Activated T-cell treated with anti-CD3 and anti-CD28 coated beads for 1 hour (primary cell): ENCODE results near the gene SLC43A1.
"Not testable (repeated sequence)": the region's sequence is repeated elsewhere in the genome, so short reads cannot be mapped to it uniquely, and the experiment has no call there.

Experiments
- DNase-seq: peaks from one replicate; pipeline ENCODE4 v3.0.0-alpha.2; 2020; ENCODE audit warnings: low read depth

Gene SLC43A1

GRCh38 chr11:57460758-57461749 lies 54.4 kb downstream of the SLC43A1 start:
- no peak for DNase-seq

- no peak for DNase-seq
These were observed 55.3 kb downstream of the SLC43A1 start, which contains the start of gene RTN4RL2 for GRCh38 chr11:57460022-57460757. Gene RTN4RL2, plus strand, starts transcription at chr11:57460528. Its CDS starts 338 bp downstream, at chr11:57460866.

GRCh38 chr11:57459164-57460021 lies 56.1 kb downstream of the SLC43A1 start:
- DNase-seq: no peak

- DNase-seq: no peak
These were observed 56.9 kb downstream of the SLC43A1 start for GRCh38 chr11:57458410-57459163.

GRCh38 chr11:57458060-57458409 lies 57.5 kb downstream of the SLC43A1 start:
- DNase-seq: no peak

GRCh38 chr11:57457643-57458023 lies 57.9 kb downstream of the SLC43A1 start:
- DNase-seq: no peak

GRCh38 chr11:57456960-57457642 lies 58.4 kb downstream of the SLC43A1 start:
- DNase-seq: peak; percentile 62

- no peak for DNase-seq
These were observed 61.8 kb downstream of the SLC43A1 start for GRCh38 chr11:57453543-57454177.

GRCh38 chr11:57446055-57446454 lies 69.4 kb downstream of the SLC43A1 start:
- DNase-seq: no peak

- DNase-seq: not testable (repeated sequence)
These were observed 70.4 kb downstream of the SLC43A1 start for GRCh38 chr11:57445122-57445394.

- DNase-seq: no peak
These were observed 71.0 kb downstream of the SLC43A1 start for GRCh38 chr11:57444362-57445121.

GRCh38 chr11:57440744-57441414 lies 74.6 kb downstream of the SLC43A1 start:
- DNase-seq: no peak

GRCh38 chr11:57439786-57440185 lies 75.7 kb downstream of the SLC43A1 start:
- no peak for DNase-seq

GRCh38 chr11:57438345-57439285 lies 76.9 kb downstream of the SLC43A1 start:
- no peak for DNase-seq

- DNase-seq: no peak
These were observed 79.5 kb downstream of the SLC43A1 start for GRCh38 chr11:57436031-57436430.

GRCh38 chr11:57434640-57435546 lies 80.6 kb downstream of the SLC43A1 start:
- no peak for DNase-seq
